ENCODE data around the gene FAM149A.

Gene FAM149A

DNA sequence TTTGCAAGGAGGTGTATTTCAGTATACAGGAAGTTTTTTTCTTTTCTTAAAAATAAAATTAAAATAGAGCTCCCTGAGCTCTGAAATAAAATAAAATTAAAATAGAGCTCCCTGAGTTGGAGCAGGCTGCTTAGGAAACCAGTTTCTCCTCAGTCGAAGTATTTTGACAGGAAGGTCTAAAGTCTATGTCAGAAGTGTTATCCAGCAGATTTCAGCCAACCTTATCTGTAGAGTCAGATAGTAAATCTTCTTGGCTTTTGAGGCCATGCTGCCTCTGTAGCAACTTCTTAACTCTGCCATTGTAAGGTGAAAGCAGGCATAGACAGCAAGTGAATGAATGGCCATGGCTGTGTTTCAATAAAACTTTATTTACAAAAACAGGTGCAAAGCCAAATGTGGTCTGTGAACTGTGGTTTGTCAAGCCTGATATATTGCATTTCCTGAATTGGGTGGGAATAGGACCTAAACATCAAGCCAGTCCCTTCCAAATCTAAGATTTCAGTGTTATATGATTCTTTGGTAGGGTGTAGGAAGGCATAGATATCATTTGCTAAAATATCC, 113.3 kb downstream of the FAM149A start:
- TF ChIP-seq, protein P1, sequence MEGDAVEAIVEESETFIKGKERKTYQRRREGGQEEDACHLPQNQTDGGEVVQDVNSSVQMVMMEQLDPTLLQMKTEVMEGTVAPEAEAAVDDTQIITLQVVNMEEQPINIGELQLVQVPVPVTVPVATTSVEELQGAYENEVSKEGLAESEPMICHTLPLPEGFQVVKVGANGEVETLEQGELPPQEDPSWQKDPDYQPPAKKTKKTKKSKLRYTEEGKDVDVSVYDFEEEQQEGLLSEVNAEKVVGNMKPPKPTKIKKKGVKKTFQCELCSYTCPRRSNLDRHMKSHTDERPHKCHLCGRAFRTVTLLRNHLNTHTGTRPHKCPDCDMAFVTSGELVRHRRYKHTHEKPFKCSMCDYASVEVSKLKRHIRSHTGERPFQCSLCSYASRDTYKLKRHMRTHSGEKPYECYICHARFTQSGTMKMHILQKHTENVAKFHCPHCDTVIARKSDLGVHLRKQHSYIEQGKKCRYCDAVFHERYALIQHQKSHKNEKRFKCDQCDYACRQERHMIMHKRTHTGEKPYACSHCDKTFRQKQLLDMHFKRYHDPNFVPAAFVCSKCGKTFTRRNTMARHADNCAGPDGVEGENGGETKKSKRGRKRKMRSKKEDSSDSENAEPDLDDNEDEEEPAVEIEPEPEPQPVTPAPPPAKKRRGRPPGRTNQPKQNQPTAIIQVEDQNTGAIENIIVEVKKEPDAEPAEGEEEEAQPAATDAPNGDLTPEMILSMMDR (IDR thresholded peaks at IDR 0.05; ENCODE audit: extremely low read depth, missing control alignments) = no peak
- no peak for DNase-seq (ENCODE audit: low spot score)

DNA sequence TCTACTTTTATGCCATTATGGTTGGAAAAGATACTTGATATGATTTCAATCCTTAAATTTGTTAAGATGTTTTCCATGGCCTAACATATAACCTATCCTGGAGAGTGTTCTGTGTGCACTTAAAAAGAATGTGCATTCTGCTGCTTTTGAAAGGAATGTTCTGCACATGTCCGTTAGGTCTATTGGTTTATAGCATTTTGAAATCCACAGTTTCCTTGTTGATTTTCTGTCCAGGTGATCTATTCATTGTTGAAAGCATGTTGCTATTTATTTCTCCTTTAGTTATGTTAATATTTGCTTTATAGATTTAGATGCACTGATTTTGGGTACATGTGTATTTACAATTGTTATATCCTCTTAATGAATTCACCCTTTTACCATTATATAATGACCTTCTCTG, 117.1 kb downstream of the FAM149A start:
- TF ChIP-seq, protein P1 (IDR thresholded peaks at IDR 0.05; ENCODE audit: extremely low read depth, missing control alignments) = no peak
- DNase-seq (ENCODE audit: low spot score) = no peak
